HepG2 (cell line): ENCODE data around the gene VWA1. TPM values are rescaled to one million over a fixed set of nuclear protein-coding genes. Genes with fewer than 3 reads are reported as not detected.

Experiments used
- BCL6 ChIP-seq: IDR thresholded peaks from 2 replicates; pipeline ENCODE4 v1.6.1; 2016; ENCODE audit warnings: missing genetic modification reagents, missing compliant biosample characterization
- CBFB ChIP-seq: sonication (generic); formaldehyde crosslinking; IDR thresholded peaks from 2 replicates; pipeline ENCODE4 v1.4.0; 2020; ENCODE audit warnings: missing genetic modification reagents
- CTCF ChIP-seq: sonication (generic); formaldehyde crosslinking; IDR thresholded peaks from 2 replicates; pipeline ENCODE4 v1.5.0; 2020; ENCODE audit warnings: mild to moderate bottlenecking, missing genetic modification reagents, moderate library complexity
- FOXC1 ChIP-seq: sonication (generic); formaldehyde crosslinking; IDR thresholded peaks from 2 replicates; pipeline ENCODE4 v1.8.0; 2022; ENCODE audit warnings: mild to moderate bottlenecking, missing genetic modification reagents, borderline replicate concordance
- FUBP1 ChIP-seq: sonication (generic); formaldehyde crosslinking; IDR thresholded peaks from 2 replicates; pipeline ENCODE4 v1.5.1; 2020; ENCODE audit warnings: missing genetic modification reagents, mild to moderate bottlenecking, borderline replicate concordance
- HDAC6 ChIP-seq: fragments of 200-600 bp; sonication (generic); IDR thresholded peaks from 2 replicates; pipeline ENCODE4 v1.7.0; 2017; ENCODE audit warnings: mild to moderate bottlenecking, antibody characterized with exemption, low read length, low read depth
- MXD3 ChIP-seq: IDR thresholded peaks from 2 replicates; pipeline ENCODE4 v1.6.1; 2016; ENCODE audit warnings: mild to moderate bottlenecking, missing biosample characterization, missing genetic modification reagents
- NCOA2 ChIP-seq: sonication (generic); formaldehyde crosslinking; IDR thresholded peaks from 2 replicates; pipeline ENCODE4 v1.8.0; 2022; ENCODE audit warnings: inconsistent platforms
- NCOA5 ChIP-seq: sonication (generic); formaldehyde crosslinking; IDR thresholded peaks from 2 replicates; pipeline ENCODE4 v1.4.0; 2020; ENCODE audit warnings: missing genetic modification reagents
- NFE2 ChIP-seq: sonication (generic); formaldehyde crosslinking; IDR thresholded peaks from 2 replicates; pipeline ENCODE4 v1.4.0; 2020; ENCODE audit warnings: missing genetic modification reagents
- NFKBIZ ChIP-seq: IDR thresholded peaks from 2 replicates; pipeline ENCODE4 v1.6.1; 2018; ENCODE audit warnings: missing genetic modification reagents, missing compliant biosample characterization
- NPAS2 ChIP-seq: sonication (generic); formaldehyde crosslinking; IDR thresholded peaks from 2 replicates; pipeline ENCODE4 v1.8.0; 2022; ENCODE audit warnings: mild to moderate bottlenecking, missing genetic modification reagents, borderline replicate concordance
- RAD51 ChIP-seq: fragments of 450-650 bp; IDR thresholded peaks from 2 replicates; pipeline ENCODE4 v1.6.1; 2016; ENCODE audit warnings: borderline replicate concordance
- RFXANK ChIP-seq: IDR thresholded peaks from 2 replicates; pipeline ENCODE4 v1.6.1; 2016
- SIX4 ChIP-seq: sonication (generic); formaldehyde crosslinking; IDR thresholded peaks from 2 replicates; pipeline ENCODE4 v1.4.0; 2020; ENCODE audit warnings: missing genetic modification reagents
- TFDP1 ChIP-seq: IDR thresholded peaks from 2 replicates; pipeline ENCODE4 v1.6.1; 2016; ENCODE audit warnings: missing compliant biosample characterization, missing genetic modification reagents, borderline replicate concordance
- YY1 ChIP-seq: IDR thresholded peaks from 2 replicates; pipeline ENCODE4 v1.6.1; 2011; ENCODE audit warnings: low read length, low read depth, moderate library complexity, mild to moderate bottlenecking; ENCODE audit not compliant: insufficient read depth, insufficient replicate concordance
- ZNF160 ChIP-seq: sonication (generic); formaldehyde crosslinking; IDR thresholded peaks from 2 replicates; pipeline ENCODE4 v1.8.0; 2022; ENCODE audit warnings: mild to moderate bottlenecking, inconsistent platforms, missing genetic modification reagents
- ZNF275 ChIP-seq: sonication (generic); formaldehyde crosslinking; IDR thresholded peaks from 2 replicates; pipeline ENCODE4 v1.8.0; 2022; ENCODE audit warnings: missing genetic modification reagents, mild to moderate bottlenecking, inconsistent platforms, borderline replicate concordance
- ZNF335 ChIP-seq: sonication (generic); formaldehyde crosslinking; IDR thresholded peaks from 2 replicates; pipeline ENCODE4 v1.4.0; 2020; ENCODE audit warnings: missing genetic modification reagents
- ZNF710 ChIP-seq: sonication (generic); formaldehyde crosslinking; IDR thresholded peaks from 2 replicates; pipeline ENCODE4 v1.5.0; 2020; ENCODE audit warnings: mild to moderate bottlenecking, missing genetic modification reagents, borderline replicate concordance
- polyA plus RNA-seq, 8 experiments: library from polyadenylated mRNA; depleted of rRNA in 3 of 8; stranded (reverse) in 7 of 8; unstranded in 1 of 8; fragments of >200 nt; fragmentation: Illumina TruSeq in 4 of 8; extraction: Trizol in 4 of 8; gene quantifications; 2 replicates each; pipeline versions ENCODE4 v1.2.1 to v1.2.3, GENCODE V29; 2011 to 2016; ENCODE audit warnings: low read depth in 4 of 8, missing spikeins in 1 of 8, mixed read lengths in 1 of 8; ENCODE audit not compliant: insufficient read depth in 1 of 8
- total RNA-seq, 5 experiments: library from RNA; depleted of rRNA; stranded (reverse); fragments of >200 nt; fragmentation: Illumina TruSeq; extraction: Trizol; gene quantifications; 2 replicates each; pipeline ENCODE4 v1.2.3, GENCODE V29; 2016; ENCODE audit warnings: low read depth in 1 of 5

The VWA1 gene
- total and polyA plus RNA-seq, 2 of the 13 experiments (the other 11 are each of a cell fraction or from before 2014, with no cell fraction given) = 40.9 to 57.5 TPM

GRCh38 chr1:1400576-1401456 is 34.7 kb upstream of the VWA1 start (continued):
- TF ChIP-seq CTCF (CRISPR knock-in tag) (peak; percentile 63), ZNF160 (CRISPR knock-in tag) (peak; percentile 84; the same call in 1 of the 2 replicates), RFXANK (peak; percentile 79; the same call in 1 of the 2 replicates), CBFB (CRISPR knock-in tag) (peak; percentile 95), ZNF710 (CRISPR knock-in tag) (peak; percentile 89; the same call in 1 of the 2 replicates), SIX4 (peak; percentile 78), NFE2 (CRISPR knock-in tag) (no peak), TFDP1 (CRISPR knock-in tag) (peak; percentile 85), YY1 (peak; percentile 74), NPAS2 (CRISPR knock-in tag) (no peak), ZNF275 (CRISPR knock-in tag) (peak; percentile 89), NFKBIZ (CRISPR knock-in tag) (peak; percentile 70; the same call in 1 of the 2 replicates), NCOA2 (CRISPR knock-in tag) (peak; percentile 96), BCL6 (CRISPR knock-in tag) (peak; percentile 95), MXD3 (peak; percentile 48; the same call in 1 of the 2 replicates), RAD51 (no peak), HDAC6 (no peak), FOXC1 (CRISPR knock-in tag) (no peak), ZNF335 (peak; percentile 89), NCOA5 (CRISPR knock-in tag) (peak; percentile 92; the same call in 1 of the 2 replicates), FUBP1 (CRISPR knock-in tag) (no peak; the same call in 1 of the 2 replicates)
